GM18909 (cell line): Measurements from ENCODE around the gene RETSAT.

ENCODE experiments used
- ATAC-seq: cut with Tn5 transposase; IDR thresholded peaks from one replicate; pipeline ENCODE4 v1.9.1; 2021; ENCODE audit warnings: mild to moderate bottlenecking; ENCODE audit not compliant: unreplicated experiment, poor library complexity

Gene RETSAT

DNA sequence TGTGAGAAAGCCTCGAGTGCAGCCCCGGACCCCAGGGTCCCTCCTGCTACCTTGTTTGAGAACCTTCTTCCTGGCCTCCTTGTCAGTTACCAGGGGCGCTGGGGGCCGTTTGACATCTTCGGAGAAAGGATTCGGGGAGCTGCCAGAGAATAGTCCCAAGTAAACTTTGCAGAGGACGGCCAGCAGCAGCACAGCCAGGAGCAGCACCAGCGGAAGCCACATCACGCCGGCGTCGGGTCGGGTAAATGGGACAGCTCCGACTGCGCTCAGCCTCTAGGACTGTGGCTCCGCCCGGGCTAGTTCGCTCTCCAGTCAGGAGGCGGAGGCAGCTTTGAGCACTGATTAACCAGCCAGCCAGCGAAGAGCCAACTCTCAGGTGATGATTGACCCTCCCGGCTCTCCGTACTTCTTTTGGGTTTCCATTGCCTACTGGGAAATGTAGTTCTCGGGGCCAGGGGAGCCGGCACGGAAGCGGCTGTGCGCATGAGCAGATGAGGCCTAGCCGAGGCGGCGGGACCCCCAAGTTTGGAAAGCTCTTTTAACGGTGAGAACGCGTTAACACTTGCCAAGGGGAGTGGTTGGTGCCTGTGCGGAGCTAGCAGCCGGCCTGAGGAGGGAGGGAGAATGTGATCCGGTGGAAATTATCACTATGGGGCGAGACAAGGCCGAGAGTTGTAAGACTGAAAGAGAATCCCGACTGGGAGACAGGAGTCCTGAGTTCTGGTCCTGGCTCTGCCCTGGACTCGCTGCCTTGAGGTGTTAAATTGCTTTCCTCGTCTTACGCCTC, at the start of gene RETSAT, which contains the start of gene ELMOD3:
Gene RETSAT, minus strand, starts transcription at position 243 of the 787 bp plus-strand sequence. Its CDS starts 21 bp downstream, at position 222.
Gene ELMOD3, plus strand, starts transcription at position 484 of the 787 bp plus-strand sequence. CDS start 2,430 bp downstream, outside the sequence.
- peak; percentile 97 for ATAC-seq

DNA sequence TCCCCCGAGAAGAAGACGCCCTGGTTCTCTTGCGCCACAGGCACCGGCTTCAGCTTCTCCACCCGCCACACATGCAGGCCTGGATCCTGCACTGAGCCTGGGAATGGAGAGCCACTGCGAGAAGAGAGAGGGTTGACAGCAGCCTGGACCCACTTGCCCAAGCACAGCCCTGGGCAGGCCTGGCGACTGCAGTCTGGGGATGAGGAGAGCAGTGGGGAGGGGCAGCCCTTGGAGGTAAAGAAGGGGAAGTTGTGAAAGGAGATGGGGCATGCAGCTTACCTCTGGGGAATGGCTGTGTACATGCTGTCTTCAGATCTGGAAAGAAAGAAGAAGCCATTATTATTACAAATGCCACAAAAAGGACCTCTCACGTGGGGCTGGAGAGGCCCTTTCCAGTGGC, 47.5 kb upstream of the RETSAT start:
- no peak for ATAC-seq

DNA sequence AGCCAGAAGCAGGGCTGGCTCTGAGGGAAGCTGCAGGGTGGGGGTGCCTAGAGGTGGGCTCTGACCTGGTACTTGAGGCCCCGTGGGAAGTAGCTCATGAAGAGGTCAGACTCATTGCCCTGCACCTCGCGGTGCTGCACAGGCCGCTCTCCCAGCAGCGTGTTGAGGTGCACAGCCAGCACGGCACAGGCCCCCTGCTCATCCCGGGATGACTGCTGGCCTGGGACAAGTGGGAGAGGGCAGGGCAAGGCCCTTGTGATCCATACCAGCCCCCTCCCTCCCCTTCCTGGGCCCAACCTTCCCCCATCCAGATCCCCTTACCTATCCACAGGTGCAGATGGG, 47.1 kb upstream of the RETSAT start:
- no peak for ATAC-seq

DNA sequence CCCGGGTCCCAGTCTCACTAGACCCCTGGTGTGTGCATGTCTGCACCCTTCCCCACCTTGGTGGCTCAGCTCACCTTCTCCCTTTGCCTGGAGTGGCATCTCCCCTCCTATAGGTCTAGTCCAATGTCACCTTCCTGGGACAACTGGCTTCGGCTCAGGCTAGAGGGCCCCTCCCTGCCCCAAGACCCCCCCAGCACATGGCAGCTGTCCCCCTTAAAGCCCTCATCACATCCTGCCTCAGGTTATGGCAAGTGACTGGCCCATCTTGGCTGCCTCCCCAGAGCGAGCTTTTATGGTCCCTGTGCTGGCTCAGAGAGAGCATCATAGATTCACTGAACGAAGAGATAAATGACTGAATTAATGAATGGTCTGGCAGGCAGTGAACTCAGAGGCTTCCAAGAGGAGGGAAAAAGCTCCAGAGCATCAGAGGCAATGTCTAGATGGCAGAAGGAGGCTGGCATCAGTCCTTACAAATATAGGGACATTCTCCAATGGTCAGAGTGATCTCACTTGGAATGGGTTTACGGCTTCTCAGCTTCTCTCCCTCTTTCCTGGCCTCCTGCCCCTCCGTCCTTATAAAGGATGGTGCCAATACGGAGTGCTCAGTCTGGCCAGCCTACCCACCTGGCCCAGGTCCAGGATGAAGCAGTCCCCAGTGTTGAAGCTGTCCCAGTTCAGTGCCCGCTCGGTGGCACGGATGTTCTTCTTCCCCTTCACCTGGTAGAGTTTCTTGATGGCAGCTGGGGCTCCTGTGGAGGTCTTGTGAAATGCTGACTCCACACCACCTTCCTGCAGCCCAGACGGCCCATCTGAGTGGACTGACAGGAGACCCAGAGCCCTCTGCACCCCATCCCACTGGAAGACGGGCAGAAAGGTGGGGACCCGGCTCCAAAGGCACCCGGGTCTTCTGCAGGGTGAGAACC, 46.5 kb upstream of the RETSAT start:
- no peak for ATAC-seq

DNA sequence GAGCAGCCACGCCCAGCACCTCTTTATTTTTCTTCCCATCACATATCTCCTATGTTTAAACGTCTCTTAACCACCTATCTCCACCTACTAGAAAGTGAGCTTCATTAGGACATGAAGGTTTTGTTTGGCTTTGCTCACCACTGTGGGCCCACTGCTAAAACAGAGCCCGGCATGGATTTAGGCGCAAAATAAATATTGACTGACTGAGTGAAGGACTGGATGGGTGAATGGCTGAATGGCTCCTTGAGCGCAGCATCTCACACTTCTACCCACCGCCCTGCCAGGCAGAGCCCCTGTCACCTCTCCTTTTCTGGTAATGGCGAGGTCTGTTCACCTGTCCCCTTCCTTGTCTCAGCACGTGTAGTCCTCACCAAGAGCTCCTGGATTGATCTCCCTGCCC, 45.7 kb upstream of the RETSAT start:
- ATAC-seq = no peak

DNA sequence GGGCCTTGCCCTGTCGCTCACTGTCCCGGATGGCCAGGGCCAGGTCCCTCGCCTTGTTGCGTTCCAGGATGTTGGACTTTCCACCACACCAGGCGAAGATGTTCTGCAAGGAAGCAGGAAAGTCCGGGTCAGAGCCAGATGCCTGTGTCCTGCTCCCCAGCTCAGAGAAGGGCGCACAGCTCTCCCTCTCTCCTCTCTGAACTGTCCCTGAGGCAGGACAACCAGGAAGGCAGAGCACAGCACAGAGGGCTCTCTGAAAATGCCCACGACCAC, 44.8 kb upstream of the RETSAT start:
- no peak for ATAC-seq

DNA sequence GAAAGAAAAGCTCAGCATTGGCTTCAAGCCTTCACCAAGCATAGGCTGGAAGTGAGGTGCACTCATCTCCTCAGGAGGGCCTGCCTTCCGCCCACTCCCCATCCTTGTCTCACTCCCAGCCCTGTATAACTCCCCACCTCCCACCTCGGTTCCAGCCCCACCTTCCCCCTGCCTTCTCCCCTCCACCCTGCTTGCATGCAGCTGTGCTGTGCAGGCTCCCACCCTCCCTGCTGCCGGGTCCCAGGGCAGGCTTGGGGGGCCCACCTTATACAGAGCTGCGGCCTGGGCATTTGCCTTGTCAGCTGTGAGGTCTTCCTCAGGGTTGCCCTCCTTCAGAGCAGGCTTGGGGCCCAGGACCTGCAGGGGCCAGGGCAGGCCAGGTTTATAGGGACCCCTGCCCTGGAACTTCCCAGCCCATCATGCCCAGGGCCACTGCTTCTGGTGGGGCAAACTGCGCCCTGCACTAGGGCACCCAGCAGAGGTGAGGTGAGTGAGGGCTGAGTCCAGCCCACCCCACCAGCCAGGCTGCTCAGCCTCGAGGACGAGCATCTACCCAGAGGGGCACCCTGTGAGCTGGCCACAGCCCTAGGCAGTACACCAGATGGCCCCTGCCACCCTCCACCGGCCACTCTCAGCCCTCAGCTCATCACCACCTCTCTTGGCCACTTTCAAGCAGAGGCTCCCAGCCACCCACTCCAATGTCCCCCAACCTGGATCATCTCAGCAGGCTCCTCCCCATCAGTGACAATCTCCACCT, 44.3 kb upstream of the RETSAT start:
- no peak for ATAC-seq

DNA sequence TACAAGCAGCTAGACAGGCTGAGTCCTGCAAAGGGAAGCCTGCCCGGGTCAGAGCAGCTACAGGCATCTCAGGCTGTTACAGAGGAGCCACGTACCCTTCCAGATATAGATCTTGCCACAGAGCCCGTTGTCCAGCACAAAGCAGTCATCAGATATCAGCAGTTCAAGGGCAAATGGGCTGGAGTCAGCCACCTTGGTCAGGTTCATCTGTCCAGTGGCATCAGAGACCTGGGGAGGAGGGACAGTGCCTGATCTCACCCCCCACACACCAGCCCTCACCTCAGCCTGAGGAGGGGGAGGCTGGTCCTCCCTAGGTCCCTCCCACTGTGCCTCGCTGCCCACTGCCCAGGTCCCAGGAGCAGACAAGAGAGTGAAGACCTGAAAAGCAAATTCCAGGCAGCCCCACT, 43.6 kb upstream of the RETSAT start:
- no peak for ATAC-seq

DNA sequence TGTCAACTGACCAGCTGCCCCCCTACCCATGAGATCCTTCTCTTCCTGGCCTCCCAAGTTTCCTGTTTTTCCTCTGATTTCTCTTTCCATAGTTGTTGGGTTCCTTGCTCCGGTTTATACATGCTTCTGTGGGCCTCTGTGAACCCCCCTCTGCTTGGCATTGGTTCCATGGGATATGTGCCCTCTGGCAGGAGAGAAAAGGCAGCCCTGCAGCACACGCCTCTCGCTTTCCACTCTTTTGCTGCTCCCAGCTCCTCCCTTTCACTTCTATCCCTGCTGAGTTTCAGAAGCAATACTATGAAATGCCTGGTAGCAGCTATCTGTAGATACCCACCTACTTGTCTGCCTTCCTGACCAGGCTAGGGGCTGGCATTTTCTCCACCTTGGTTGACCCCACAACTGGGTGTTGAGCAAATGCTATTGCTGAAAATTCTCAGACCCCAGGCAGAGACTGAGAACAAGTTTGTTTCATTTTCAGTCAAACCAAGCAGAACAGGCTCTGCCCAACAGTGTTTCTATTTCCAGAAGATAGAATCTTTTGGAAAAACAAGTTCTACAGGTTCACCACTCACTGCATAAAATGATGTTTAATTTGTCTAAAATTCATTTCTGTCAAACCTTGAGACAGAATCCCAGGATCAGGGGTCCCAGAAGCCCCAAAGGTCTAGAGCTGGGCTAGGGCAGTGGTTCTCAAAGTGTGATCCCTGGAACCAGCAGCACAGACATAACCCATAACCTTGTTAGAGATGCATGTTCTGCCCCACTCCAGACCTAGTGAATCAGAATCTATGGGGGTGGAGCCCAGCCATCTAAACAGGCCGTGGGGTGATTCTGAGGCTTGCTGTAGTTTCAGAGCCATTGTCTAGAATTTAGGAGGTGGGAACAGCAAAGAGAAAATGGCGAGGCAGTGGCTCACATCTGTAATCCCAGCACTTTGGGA, 42.5 kb upstream of the RETSAT start:
- ATAC-seq = no peak

DNA sequence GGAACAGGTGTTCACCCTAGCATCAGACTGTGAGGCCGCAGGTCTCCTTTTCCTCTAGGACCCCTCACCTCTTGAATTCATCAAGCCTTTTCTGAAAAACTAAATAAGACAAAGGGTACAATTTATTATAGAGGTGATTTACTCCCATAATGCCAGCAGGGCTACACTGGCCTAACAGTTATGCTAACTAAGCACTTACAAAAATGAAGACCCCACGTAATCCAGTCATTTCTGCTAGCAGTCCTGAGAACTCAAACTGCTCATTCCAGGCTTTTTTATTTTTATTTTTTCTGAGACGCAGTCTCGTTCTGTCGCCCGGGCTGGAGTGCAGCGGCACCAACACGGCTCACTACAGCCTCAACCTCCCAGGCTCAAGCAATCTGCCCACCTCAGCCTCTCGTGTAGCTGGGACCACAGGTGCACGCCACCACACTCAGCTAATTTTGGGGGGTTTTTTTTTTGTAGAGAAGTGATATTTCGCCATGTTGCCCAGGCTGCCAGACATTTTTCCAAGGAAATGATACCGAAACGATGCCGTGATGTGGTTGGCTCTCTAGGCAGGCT, 41.7 kb upstream of the RETSAT start:
- no peak for ATAC-seq

DNA sequence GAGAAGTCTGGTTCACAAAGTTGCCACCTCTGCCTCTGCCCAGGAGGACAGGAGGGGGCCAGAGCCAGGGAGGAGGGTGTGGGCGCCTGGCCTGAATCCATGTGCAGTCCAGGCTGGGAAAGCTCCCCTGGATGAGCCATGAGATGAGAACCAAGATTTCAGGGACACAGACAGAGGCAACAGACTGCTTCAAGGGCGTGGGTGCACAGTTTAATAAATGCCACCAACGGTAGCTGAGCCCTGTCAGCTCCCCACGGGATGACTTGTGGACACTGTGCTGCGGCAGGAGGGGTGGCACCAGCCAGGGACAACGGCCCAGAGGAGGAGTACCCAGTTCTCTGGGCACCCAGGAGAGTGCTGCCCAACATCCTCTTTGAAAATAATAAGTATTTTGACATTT, 40.6 kb upstream of the RETSAT start:
- ATAC-seq = no peak

DNA sequence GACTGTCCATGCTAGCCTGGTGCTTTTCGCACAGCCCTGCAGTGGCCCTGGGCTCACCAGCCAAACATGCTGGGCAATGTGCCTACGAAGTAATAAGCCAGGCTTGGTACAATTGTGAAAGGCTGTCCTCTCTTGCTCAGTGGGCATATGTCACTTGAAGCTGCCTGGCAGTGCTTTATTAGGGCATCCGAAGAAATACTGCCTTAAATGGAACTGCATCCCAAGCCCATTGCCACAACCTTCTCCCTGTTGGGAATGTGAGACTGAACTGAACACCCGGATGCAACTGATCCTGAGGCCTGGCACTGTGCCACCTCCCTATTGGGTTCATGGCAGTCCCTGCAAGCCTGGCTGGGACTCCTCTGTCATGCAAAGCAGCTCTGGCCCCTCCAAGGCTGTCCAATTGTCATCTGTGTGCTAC, 39.9 kb upstream of the RETSAT start:
- no peak for ATAC-seq

DNA sequence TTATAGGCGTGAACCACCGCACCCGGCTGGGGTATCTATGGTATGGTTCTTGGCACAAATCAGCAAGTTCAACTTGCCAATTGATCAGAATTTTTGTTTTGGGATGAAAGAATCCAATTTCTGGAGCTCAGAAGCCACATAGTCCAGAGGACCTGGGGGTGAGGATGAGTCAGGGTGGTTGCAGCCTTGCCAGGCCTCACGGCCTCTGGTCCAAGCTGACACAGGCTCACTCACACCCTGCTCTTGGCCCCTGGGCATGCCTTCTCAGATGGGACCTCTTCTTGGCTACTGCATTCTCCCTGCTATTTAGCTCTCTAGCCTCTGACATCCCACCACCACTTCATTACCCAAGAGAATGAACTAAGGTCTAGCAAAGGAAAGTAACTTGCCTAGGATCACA, 39.5 kb upstream of the RETSAT start:
- ATAC-seq = no peak

DNA sequence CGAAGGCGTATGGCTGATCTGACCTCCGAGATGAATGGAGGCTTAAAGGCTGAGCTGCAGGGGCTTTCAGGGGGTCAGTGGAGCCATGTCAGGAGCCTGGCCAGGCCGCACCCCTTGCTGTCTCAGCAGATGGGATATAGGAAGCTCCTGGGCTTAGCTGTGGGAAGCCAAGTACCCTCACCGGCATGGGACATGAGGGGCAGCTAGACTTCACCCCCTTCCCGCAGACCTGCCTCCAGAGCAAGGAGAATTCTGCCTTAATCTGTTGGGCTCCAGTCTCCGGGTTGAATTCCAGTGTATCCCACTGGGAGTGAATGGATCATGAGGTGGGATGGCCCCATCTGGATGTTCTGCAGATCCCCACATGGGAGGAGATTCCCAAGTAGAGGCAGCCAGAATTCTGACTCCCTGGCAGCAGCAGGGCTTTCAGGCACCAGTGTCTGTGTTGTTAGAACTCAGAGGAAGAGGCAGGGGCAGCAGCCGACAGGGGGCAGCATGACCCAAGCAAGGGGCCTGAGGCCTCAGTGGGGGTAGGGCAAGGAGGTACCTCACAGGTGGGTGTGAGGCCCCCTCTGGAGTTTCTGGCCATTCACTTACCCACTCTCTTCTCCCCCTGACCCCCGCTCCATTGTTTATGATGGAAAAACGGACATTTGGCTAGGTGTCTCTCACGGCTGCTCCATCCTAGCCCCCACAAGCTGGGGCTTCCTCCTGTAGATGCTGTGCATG, 36.8 kb upstream of the RETSAT start:
- no peak for ATAC-seq

DNA sequence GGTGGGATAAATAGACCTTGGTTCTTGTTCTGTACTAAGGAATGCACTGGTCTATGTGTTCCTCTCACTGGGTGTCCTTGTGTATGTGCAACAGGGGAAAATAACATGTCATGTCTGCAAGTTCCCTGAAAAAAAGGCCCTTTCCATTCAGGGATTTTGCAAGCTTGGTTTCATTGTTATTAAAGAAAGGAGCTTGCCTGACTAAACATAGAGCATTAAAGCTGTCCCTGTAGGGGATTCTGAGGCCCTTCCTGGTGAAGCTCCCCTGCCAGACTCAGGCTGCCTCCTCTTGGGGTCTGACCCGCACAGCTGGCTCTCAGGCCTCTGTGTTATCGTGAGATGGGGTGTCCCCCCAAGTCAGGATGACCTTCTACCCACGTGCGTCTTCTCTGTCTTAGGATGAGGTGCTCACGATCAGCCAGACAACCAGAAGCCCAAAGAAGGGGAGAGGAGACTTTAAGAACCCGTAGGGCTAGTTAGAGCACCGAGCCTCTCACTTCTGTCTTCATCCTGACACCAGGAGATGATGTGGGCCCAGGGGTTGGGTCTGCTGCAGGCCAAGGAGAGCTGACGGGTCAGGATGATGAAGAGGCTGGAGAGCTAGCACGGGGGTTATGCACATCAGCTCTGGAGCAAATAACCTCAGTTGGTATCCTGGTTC, 34.7 kb upstream of the RETSAT start:
- no peak for ATAC-seq

DNA sequence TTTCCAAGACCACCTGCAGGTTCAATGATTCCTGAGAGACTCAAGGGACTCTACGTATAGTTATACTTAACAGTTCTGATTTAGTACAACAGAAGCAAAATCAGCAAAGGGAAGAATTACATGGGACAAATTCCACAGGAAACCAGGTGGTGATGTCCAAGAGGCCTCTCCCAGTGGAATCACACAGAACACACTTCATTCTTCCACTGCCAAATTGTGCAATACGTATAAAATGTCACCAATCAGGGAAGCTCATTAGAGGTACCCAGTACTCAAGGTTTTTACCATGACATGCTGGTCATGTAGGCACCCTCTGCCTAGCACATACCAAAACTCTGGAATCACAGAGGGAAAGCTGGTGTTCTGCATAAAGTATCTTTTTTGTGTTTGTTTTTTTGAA, 33.4 kb upstream of the RETSAT start:
- ATAC-seq = no peak

DNA sequence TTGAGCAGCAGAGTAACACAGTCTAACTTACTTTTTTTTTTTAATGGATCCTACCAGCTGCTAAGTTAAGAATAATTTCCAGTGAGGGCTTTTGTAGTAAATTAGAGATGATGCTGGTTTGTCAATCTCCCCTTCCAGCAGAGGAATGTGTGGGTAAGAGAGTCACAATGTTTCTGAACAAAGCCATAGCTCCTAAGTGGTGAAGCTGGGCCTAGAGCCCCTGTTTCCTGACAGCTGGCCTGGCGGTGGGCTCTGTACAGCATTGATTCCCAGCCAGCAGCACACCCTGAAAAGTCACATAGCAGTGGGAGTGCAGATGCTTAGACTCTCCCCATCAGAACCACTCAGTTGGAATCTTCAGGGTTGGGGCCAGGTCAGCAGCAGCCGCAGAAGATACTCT, 31.4 kb upstream of the RETSAT start:
- ATAC-seq = no peak

DNA sequence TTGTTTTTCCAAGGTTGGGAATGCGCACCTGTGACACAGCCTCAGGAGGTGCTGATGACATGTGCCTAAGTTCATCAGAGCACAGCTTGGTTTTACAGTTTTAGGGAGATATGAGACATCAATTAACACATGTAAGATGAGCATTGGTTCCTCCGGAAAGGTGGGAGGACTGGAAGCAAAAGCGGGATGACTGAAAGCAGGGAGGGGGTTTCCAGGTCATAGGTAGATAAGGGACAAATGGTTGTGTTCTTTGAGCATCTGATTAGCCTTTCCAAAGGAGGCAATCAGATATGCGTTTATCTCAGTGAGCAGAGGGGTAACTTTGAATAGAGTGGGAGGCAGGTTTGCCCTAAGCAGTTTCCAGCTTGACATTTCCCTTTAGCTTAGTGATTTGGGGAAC, 29.5 kb upstream of the RETSAT start:
- ATAC-seq = no peak
